Natural killer cell (primary cell): ENCODE measurements around the gene KIN. TPM values are rescaled to one million over a fixed set of nuclear protein-coding genes. Genes with fewer than 3 reads are reported as not detected.

Source experiments
- ATAC-seq, 3 donors: fragments of 150-1000 bp in 2 of 3; fragments of 200-7000 bp in 1 of 3; cut with Tn5 transposase; 1 replicate in 1 of 3; 2 replicates in 2 of 3; pipeline ENCODE4 v1.10.0; 2021; ENCODE audit warnings: mild to moderate bottlenecking in 2 of 3, moderate library complexity in 2 of 3
- DNase-seq, 2 donors: peaks; one replicate each; pipeline versions ENCODE4 v3.0.0 to v3.0.0-alpha.2; 2013 to 2021; ENCODE audit warnings: mixed read lengths in 1 of 2
- H3K27ac ChIP-seq: one replicate; pipeline ENCODE4 v1.5.1; 2013; ENCODE audit warnings: mild to moderate bottlenecking, low read length
- H3K27me3 ChIP-seq: one replicate; pipeline ENCODE4 v1.6.1; 2013; ENCODE audit warnings: low read length; ENCODE audit not compliant: control insufficient read depth, insufficient read depth
- H3K36me3 ChIP-seq: one replicate; pipeline ENCODE4 v1.6.1; 2013; ENCODE audit warnings: low read length; ENCODE audit not compliant: control insufficient read depth, insufficient read depth
- H3K4me1 ChIP-seq: one replicate; pipeline ENCODE4 v1.6.1; 2013; ENCODE audit warnings: low read length; ENCODE audit not compliant: control insufficient read depth, insufficient read depth
- H3K4me3 ChIP-seq: one replicate; pipeline ENCODE4 v1.5.1; 2013; ENCODE audit warnings: low read length
- H3K9me3 ChIP-seq: one replicate; pipeline ENCODE4 v1.6.1; 2013; ENCODE audit warnings: low read length; ENCODE audit not compliant: control insufficient read depth, insufficient read depth
- H3K27ac Mint-ChIP-seq, 2 donors: one replicate each; pipeline ENCODE4 v1.8.0; 2022; ENCODE audit warnings: mild to moderate bottlenecking in 2 of 2, mixed read lengths in 2 of 2, moderate library complexity in 1 of 2
- H3K27me3 Mint-ChIP-seq, 2 donors: one replicate each; pipeline ENCODE4 v1.8.0; 2022; ENCODE audit warnings: low read depth in 2 of 2, mixed read lengths in 2 of 2
- H3K36me3 Mint-ChIP-seq: one replicate; pipeline ENCODE4 v1.8.0; 2022; ENCODE audit warnings: mixed read lengths
- H3K4me1 Mint-ChIP-seq, 2 donors: one replicate each; pipeline ENCODE4 v1.8.0; 2022; ENCODE audit warnings: mixed read lengths in 2 of 2
- H3K4me3 Mint-ChIP-seq: one replicate; pipeline ENCODE4 v1.8.0; 2022; ENCODE audit warnings: mild to moderate bottlenecking, moderate library complexity, mixed read lengths
- H3K9me3 Mint-ChIP-seq, 2 donors: one replicate each; pipeline ENCODE4 v1.8.0; 2022; ENCODE audit warnings: mixed read lengths in 2 of 2
- WGBS: methylation state at CpG from one replicate; pipeline ENCODE4 v1.1.7; 2013; ENCODE audit warnings: missing lambda C conversion rate; ENCODE audit not compliant: insufficient coverage; 5-methylcytosine and 5-hydroxymethylcytosine counted together
- intact Hi-C: fragments of 100-400 bp; cut with micrococcal nuclease; formaldehyde crosslinking; loops from one replicate; pipeline ENCODE4 v1.14.2; 2022
- total RNA-seq, 4 donors: library from RNA; stranded (reverse); fragments of 120-200 nt in 1 of 4; gene quantifications; one replicate each; pipeline versions ENCODE4 v1.2.3 to v1.2.4, GENCODE V29; 2013 to 2022
- TF ChIP-seq, protein P1 (sequence below): fragments of 200-600 bp; IDR thresholded peaks from one replicate; pipeline ENCODE4 v1.8.0; 2022; ENCODE audit warnings: antibody characterized with exemption

KIN gene
- total RNA-seq, 3 donors from 2014 or later (not counting 1 experiment from before 2014, with no cell fraction given) = 12.3 to 16.6 (median 14.2) TPM

GRCh38 chr10:7776777-7777176 is 11.0 kb downstream of the KIN start:
- no peaks in the 10 kb centered on the region for H3K27me3 ChIP-seq
- TF ChIP-seq, protein P1, sequence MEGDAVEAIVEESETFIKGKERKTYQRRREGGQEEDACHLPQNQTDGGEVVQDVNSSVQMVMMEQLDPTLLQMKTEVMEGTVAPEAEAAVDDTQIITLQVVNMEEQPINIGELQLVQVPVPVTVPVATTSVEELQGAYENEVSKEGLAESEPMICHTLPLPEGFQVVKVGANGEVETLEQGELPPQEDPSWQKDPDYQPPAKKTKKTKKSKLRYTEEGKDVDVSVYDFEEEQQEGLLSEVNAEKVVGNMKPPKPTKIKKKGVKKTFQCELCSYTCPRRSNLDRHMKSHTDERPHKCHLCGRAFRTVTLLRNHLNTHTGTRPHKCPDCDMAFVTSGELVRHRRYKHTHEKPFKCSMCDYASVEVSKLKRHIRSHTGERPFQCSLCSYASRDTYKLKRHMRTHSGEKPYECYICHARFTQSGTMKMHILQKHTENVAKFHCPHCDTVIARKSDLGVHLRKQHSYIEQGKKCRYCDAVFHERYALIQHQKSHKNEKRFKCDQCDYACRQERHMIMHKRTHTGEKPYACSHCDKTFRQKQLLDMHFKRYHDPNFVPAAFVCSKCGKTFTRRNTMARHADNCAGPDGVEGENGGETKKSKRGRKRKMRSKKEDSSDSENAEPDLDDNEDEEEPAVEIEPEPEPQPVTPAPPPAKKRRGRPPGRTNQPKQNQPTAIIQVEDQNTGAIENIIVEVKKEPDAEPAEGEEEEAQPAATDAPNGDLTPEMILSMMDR = no peak
- Mint-ChIP-seq H3K36me3 (peaks cover 42% of the 10 kb centered on the region), H3K4me3 (no peak overlapping the region), H3K27ac (no peak overlapping the region), H3K27me3 (no peaks in the 10 kb centered on the region), H3K4me1 (peaks cover 7% of the 10 kb centered on the region in 2 donors), H3K9me3 (no peaks in the 10 kb centered on the region)
- H3K36me3 ChIP-seq = peaks cover 75% of the 10 kb centered on the region
- H3K9me3 ChIP-seq = no peaks in the 10 kb centered on the region
- no peak overlapping the region for H3K27ac ChIP-seq
- ATAC-seq = no peak
- H3K4me1 ChIP-seq = no peaks in the 10 kb centered on the region
- DNase-seq = no peak
- no peak overlapping the region for H3K4me3 ChIP-seq
- intact Hi-C loops = no loop called here
- 88% methylated on average over 2 of the region's 2 CpGs for WGBS

- TF ChIP-seq, protein P1 = no peak
- peaks cover 41% of the 10 kb centered on the region for H3K36me3 Mint-ChIP-seq
- WGBS = 61% methylated on average over 8 of the region's 10 CpGs
- H3K4me3 Mint-ChIP-seq = no peak overlapping the region
- DNase-seq (no peak), ATAC-seq (no peak)
- intact Hi-C loops = no loop called here
- H3K36me3 ChIP-seq = peaks cover 75% of the 10 kb centered on the region
- H3K4me3 ChIP-seq = no peak overlapping the region
- no peaks in the 10 kb centered on the region for H3K4me1 ChIP-seq
- H3K27me3 Mint-ChIP-seq = no peaks in the 10 kb centered on the region
- H3K27ac ChIP-seq = no peak overlapping the region
- H3K9me3 Mint-ChIP-seq = no peaks in the 10 kb centered on the region
- no peaks in the 10 kb centered on the region for H3K27me3 ChIP-seq
- no peak overlapping the region for H3K27ac Mint-ChIP-seq
- H3K9me3 ChIP-seq = no peaks in the 10 kb centered on the region
- H3K4me1 Mint-ChIP-seq = no peaks in the 10 kb centered on the region
These were observed 13.7 kb downstream of the KIN start for GRCh38 chr10:7773845-7774801.

GRCh38 chr10:7768417-7768816 is 19.4 kb downstream of the KIN start:
- no peak overlapping the region for H3K27ac ChIP-seq
- H3K4me3 Mint-ChIP-seq = no peak overlapping the region
- 98% methylated on average over 7 of the region's 7 CpGs for WGBS
- H3K36me3 ChIP-seq = peaks cover 70% of the 10 kb centered on the region
- H3K4me1 ChIP-seq = no peaks in the 10 kb centered on the region
- H3K4me3 ChIP-seq = no peak overlapping the region
- intact Hi-C loops = no loop called here
- H3K9me3 Mint-ChIP-seq = no peaks in the 10 kb centered on the region
- H3K4me1 Mint-ChIP-seq = no peaks in the 10 kb centered on the region
- H3K27me3 ChIP-seq = no peaks in the 10 kb centered on the region
- H3K36me3 Mint-ChIP-seq = peaks cover 15% of the 10 kb centered on the region
- no peaks in the 10 kb centered on the region for H3K9me3 ChIP-seq
- H3K27me3 Mint-ChIP-seq = no peaks in the 10 kb centered on the region
- TF ChIP-seq, protein P1 = no peak
- no peak overlapping the region for H3K27ac Mint-ChIP-seq
- no peak for ATAC-seq
- DNase-seq = no peak
